Measurements from ENCODE around the gene CIAO2B. TPM values are rescaled to one million over a fixed set of nuclear protein-coding genes. Genes with fewer than 3 reads are reported as not detected.

The CIAO2B gene
- total and polyA plus RNA-seq, 4 donors, result 51.1 to 120 (median 86.2) TPM

DNA sequence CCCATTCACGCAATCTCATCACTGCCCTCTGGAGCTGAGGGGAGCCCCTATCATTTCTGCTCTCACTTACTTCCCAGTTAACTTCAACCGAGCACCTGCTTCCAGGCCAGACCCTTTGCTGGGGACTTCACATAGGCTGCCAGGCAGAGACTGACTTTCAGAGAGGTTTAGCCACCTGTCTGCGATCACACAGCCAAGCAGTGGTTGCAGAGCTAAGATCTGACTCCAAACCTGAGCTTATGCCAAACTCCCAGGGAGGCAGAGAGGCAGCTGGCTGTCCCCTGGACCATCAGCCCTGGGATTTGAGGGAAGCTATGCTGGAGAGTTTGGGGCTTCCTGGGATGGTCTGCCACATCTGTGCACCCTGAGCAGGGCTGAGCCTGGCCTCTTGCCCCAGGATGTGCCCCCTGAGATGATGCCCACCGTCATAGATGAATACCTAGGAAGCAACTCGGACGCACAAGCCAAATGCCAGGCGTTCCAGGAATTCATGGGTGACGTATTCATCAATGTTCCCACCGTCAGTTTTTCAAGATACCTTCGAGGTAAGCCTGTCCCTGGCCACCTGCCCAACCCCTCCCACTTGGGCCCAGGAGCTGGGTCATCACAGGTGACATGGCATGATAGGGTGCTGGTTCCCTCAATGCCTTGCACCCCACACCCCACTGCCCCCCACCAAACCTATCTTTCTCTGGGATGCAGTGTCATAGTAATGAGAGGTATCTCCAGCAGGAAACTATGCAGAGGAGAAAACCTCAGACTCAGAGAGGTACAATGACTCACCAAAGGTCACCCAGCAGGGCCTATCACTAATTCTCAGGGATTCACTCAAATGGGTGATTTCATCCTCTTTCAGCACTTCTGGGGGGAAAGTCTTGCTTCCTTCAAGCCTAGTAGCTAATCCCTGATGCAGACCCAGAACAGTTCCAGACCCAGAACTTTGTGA is 36.8 kb upstream of the CIAO2B start:
- Histone ChIP-seq H3K9ac (ENCODE audit: low read depth in 1 of 2, low read length in 2 of 2) (no peak overlapping the region), H3K4me3 (ENCODE audit: low read depth in 1 of 3, low read length in 3 of 3) (no peak overlapping the region), H3K27ac (ENCODE audit: low read depth in 1 of 2, low read length in 2 of 2) (no peak overlapping the region), H3K36me3 (ENCODE audit: control insufficient read depth in 4 of 4, insufficient read depth in 3 of 4, low read depth in 1 of 4, low read length in 3 of 4) (peaks cover 0 to 8% (median 6%) of the 10 kb centered on the region in 4 donors), H3K4me1 (ENCODE audit: control insufficient read depth in 4 of 4, insufficient read depth in 4 of 4, low read length in 3 of 4) (peaks cover 0 to 16% (median 11%) of the 10 kb centered on the region in 4 donors), H3K27me3 (ENCODE audit: control insufficient read depth in 4 of 4, insufficient read depth in 4 of 4, low read length in 3 of 4) (no peaks in the 10 kb centered on the region), H3K9me3 (ENCODE audit: control insufficient read depth in 4 of 4, low read length in 3 of 4) (no peaks in the 10 kb centered on the region)
- WGBS, result 84% methylated on average over 10 of the region's 10 CpGs
- TF ChIP-seq, protein P1, sequence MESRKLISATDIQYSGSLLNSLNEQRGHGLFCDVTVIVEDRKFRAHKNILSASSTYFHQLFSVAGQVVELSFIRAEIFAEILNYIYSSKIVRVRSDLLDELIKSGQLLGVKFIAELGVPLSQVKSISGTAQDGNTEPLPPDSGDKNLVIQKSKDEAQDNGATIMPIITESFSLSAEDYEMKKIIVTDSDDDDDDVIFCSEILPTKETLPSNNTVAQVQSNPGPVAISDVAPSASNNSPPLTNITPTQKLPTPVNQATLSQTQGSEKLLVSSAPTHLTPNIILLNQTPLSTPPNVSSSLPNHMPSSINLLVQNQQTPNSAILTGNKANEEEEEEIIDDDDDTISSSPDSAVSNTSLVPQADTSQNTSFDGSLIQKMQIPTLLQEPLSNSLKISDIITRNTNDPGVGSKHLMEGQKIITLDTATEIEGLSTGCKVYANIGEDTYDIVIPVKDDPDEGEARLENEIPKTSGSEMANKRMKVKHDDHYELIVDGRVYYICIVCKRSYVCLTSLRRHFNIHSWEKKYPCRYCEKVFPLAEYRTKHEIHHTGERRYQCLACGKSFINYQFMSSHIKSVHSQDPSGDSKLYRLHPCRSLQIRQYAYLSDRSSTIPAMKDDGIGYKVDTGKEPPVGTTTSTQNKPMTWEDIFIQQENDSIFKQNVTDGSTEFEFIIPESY (IDR thresholded peaks at IDR 0.05), result no peak
- TF ChIP-seq NR2F2 (IDR thresholded peaks at IDR 0.05), result no peak
- TF ChIP-seq YY1 (IDR thresholded peaks at IDR 0.05), result no peak
- TF ChIP-seq GABPA (IDR thresholded peaks at IDR 0.05 in 1 of 2, conservative IDR thresholded peaks at IDR 0.05 in 1 of 2), result no peak
- no peak for TF ChIP-seq REST (IDR thresholded peaks at IDR 0.05)
- no peak for TF ChIP-seq HNF4G (IDR thresholded peaks at IDR 0.05)
- no peak for TF ChIP-seq FOXA2 (IDR thresholded peaks at IDR 0.05)
- TF ChIP-seq RAD21 (IDR thresholded peaks at IDR 0.05), result no peak
- TF ChIP-seq RXRA (IDR thresholded peaks at IDR 0.05), result no peak
- no peak for TF ChIP-seq EGR1 (IDR thresholded peaks at IDR 0.05; ENCODE audit: low read depth in 2 of 2)
- no peak for TF ChIP-seq FOXA1 (IDR thresholded peaks at IDR 0.05)
- no peak for TF ChIP-seq MAX (IDR thresholded peaks at IDR 0.05)
- TF ChIP-seq TAF1 (conservative IDR thresholded peaks at IDR 0.05), result no peak
- TF ChIP-seq HNF4A (conservative IDR thresholded peaks at IDR 0.05), result no peak
- TF ChIP-seq JUND (IDR thresholded peaks at IDR 0.05), result no peak
- TF ChIP-seq, protein P2, sequence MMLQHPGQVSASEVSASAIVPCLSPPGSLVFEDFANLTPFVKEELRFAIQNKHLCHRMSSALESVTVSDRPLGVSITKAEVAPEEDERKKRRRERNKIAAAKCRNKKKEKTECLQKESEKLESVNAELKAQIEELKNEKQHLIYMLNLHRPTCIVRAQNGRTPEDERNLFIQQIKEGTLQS (IDR thresholded peaks at IDR 0.05), result no peak
- no peak for TF ChIP-seq SP1 (IDR thresholded peaks at IDR 0.05)
- DNase-seq (ENCODE audit: low spot score), result no peak

DNA sequence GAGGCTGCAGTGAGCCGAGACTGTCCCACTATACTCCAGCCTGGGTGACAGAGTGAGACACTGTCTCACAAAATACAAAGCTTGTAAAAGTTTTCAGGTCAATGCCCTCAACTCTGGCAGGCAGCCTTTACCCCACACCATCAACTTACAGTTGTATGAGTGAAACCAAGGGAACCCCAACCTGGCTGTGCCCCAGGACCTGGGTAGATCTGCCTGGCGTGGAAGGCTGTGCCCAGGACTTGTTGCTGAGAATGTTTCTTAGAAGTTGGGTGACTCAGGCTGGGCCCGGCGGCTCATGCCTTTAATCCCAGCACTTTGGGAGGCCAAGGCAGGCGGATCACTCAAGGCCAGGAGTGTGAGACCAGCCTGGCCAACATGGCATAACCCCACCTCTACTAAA is 34.6 kb upstream of the CIAO2B start:
- no peak overlapping the region for H3K27ac ChIP-seq (ENCODE audit: low read depth in 1 of 2, low read length in 2 of 2)
- H3K36me3 ChIP-seq (ENCODE audit: control insufficient read depth in 4 of 4, insufficient read depth in 3 of 4, low read depth in 1 of 4, low read length in 3 of 4), result peaks cover 0 to 8% (median 6%) of the 10 kb centered on the region in 4 donors
- DNase-seq (ENCODE audit: low spot score), result no peak
- H3K27me3 ChIP-seq (ENCODE audit: control insufficient read depth in 4 of 4, insufficient read depth in 4 of 4, low read length in 3 of 4), result no peaks in the 10 kb centered on the region
- no peaks in the 10 kb centered on the region for H3K9me3 ChIP-seq (ENCODE audit: control insufficient read depth in 4 of 4, low read length in 3 of 4)
- peak; percentile 9 for TF ChIP-seq SP1 (IDR thresholded peaks at IDR 0.05)
- peak; percentile 50 to 60 for TF ChIP-seq RXRA (IDR thresholded peaks at IDR 0.05)
- peak in 1 of 2 donors; percentile 13 for TF ChIP-seq HNF4A (conservative IDR thresholded peaks at IDR 0.05)
- TF ChIP-seq FOXA1 (IDR thresholded peaks at IDR 0.05), result no peak
- TF ChIP-seq HNF4G (IDR thresholded peaks at IDR 0.05), result no peak
- WGBS, result 62% methylated on average over 5 of the region's 5 CpGs
- no peak overlapping the region for H3K9ac ChIP-seq (ENCODE audit: low read depth in 1 of 2, low read length in 2 of 2)
- H3K4me3 ChIP-seq (ENCODE audit: low read depth in 1 of 3, low read length in 3 of 3), result no peak overlapping the region
- peaks cover 4 to 35% (median 26%) of the 10 kb centered on the region in 4 donors for H3K4me1 ChIP-seq (ENCODE audit: control insufficient read depth in 4 of 4, insufficient read depth in 4 of 4, low read length in 3 of 4)

All from liver (tissue), 9 donors.